Measurements from ENCODE around the gene DDX56. TPM values are rescaled to one million over a fixed set of nuclear protein-coding genes. Genes with fewer than 3 reads are reported as not detected.

Gene DDX56
- polyA plus RNA-seq, 1 experiment, result 45.9 TPM

GRCh38 chr7:44533301-44534055, 40.2 kb downstream of the DDX56 start:
- H3K27me3 ChIP-seq (ENCODE audit: control insufficient read depth, insufficient read depth, low read length), result no peaks in the 10 kb centered on the region
- peaks cover 3% of the 10 kb centered on the region; the same call in 1 of the 2 replicates for H3K9me3 ChIP-seq (ENCODE audit: control insufficient read depth, insufficient read depth, low read length)
- CTCF ChIA-PET, result interaction anchor here (0.6 to 1.6 kb wide), 8 partner anchors 9 to 324 kb away, joined by 3 to 7 read pairs (median 4); partner anchors contain the start of gene NUDCD3
- no peak for DNase-seq (ENCODE audit: low read depth, low spot score)
- POLR2A ChIA-PET, result interaction anchor here (0.7 to 1.3 kb wide), 2 partner anchors 23 to 35 kb away, joined by 3 to 5 read pairs; no protein-coding TSS in a partner anchor
- peak overlapping the region; percentile 84 for H3K27ac ChIP-seq (ENCODE audit: low read depth, low read length)
- TF ChIP-seq, protein P1, sequence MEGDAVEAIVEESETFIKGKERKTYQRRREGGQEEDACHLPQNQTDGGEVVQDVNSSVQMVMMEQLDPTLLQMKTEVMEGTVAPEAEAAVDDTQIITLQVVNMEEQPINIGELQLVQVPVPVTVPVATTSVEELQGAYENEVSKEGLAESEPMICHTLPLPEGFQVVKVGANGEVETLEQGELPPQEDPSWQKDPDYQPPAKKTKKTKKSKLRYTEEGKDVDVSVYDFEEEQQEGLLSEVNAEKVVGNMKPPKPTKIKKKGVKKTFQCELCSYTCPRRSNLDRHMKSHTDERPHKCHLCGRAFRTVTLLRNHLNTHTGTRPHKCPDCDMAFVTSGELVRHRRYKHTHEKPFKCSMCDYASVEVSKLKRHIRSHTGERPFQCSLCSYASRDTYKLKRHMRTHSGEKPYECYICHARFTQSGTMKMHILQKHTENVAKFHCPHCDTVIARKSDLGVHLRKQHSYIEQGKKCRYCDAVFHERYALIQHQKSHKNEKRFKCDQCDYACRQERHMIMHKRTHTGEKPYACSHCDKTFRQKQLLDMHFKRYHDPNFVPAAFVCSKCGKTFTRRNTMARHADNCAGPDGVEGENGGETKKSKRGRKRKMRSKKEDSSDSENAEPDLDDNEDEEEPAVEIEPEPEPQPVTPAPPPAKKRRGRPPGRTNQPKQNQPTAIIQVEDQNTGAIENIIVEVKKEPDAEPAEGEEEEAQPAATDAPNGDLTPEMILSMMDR (IDR thresholded peaks at IDR 0.05; ENCODE audit: low read depth, low read length), result no peak
- no peak overlapping the region for H3K4me3 ChIP-seq (ENCODE audit: low read depth, low read length)

- Histone ChIP-seq H3K4me3 (ENCODE audit: low read depth, low read length) (no peak overlapping the region), H3K27ac (ENCODE audit: low read depth, low read length) (no peak overlapping the region), H3K27me3 (ENCODE audit: control insufficient read depth, insufficient read depth, low read length) (no peaks in the 10 kb centered on the region), H3K9me3 (ENCODE audit: control insufficient read depth, insufficient read depth, low read length) (no peaks in the 10 kb centered on the region; the same call in 1 of the 2 replicates)
- no peak for DNase-seq (ENCODE audit: low read depth, low spot score)
- TF ChIP-seq, protein P1 (IDR thresholded peaks at IDR 0.05; ENCODE audit: low read depth, low read length), result no peak
- POLR2A ChIA-PET, result no interaction called here
- CTCF ChIA-PET, result no interaction called here
Measured at GRCh38 chr7:44531421-44532380, 42.0 kb downstream of the DDX56 start.

- TF ChIP-seq, protein P1 (IDR thresholded peaks at IDR 0.05; ENCODE audit: low read depth, low read length), result no peak
- POLR2A ChIA-PET, result no interaction called here
- Histone ChIP-seq H3K27me3 (ENCODE audit: control insufficient read depth, insufficient read depth, low read length) (no peaks in the 10 kb centered on the region), H3K4me3 (ENCODE audit: low read depth, low read length) (no peak overlapping the region), H3K27ac (ENCODE audit: low read depth, low read length) (no peak overlapping the region), H3K9me3 (ENCODE audit: control insufficient read depth, insufficient read depth, low read length) (no peaks in the 10 kb centered on the region; the same call in none of the 2 replicates)
- no peak for DNase-seq (ENCODE audit: low read depth, low spot score)
- CTCF ChIA-PET, result no interaction called here
Measured at GRCh38 chr7:44530990-44531389, 42.7 kb downstream of the DDX56 start.

- H3K27me3 ChIP-seq (ENCODE audit: control insufficient read depth, insufficient read depth, low read length), result peaks cover 12% of the 10 kb centered on the region
- no peak overlapping the region for H3K4me3 ChIP-seq (ENCODE audit: low read depth, low read length)
- ChIA-PET POLR2A (no interaction called here), CTCF (no interaction called here)
- DNase-seq (ENCODE audit: low read depth, low spot score), result no peak
- TF ChIP-seq, protein P1 (IDR thresholded peaks at IDR 0.05; ENCODE audit: low read depth, low read length), result no peak
- H3K9me3 ChIP-seq (ENCODE audit: control insufficient read depth, insufficient read depth, low read length), result peaks cover 5% of the 10 kb centered on the region; the same call in 1 of the 2 replicates
- no peak overlapping the region for H3K27ac ChIP-seq (ENCODE audit: low read depth, low read length)
Measured at GRCh38 chr7:44524811-44525388, 48.8 kb downstream of the DDX56 start.

Measured in AG04450 (cell line).